Body of pancreas (tissue), 4 donors: Measurements from ENCODE around the gene ABCC10. TPM values are rescaled to one million over a fixed set of nuclear protein-coding genes. Genes with fewer than 3 reads are reported as not detected.
"Not testable (repeated sequence)": the region's sequence is repeated elsewhere in the genome, so short reads cannot be mapped to it uniquely, and the experiment has no call there.

Experiments used
- ATAC-seq: fragments of 150-250 bp; one replicate; pipeline ENCODE4 v1.9.1; 2016
- DNase-seq, 4 donors: peaks; one replicate each; pipeline ENCODE4 v3.0.0-alpha.2; 2019
- H3K27ac ChIP-seq, 4 donors: fragments of 200-600 bp; sonication (generic); 1 replicate in 3 of 4; 2 replicates in 1 of 4; pipeline versions ENCODE4 v1.5.1 to v1.6.1; 2016 to 2019; ENCODE audit warnings: mild to moderate bottlenecking in 1 of 4, mixed read lengths in 1 of 4, moderate library complexity in 1 of 4
- H3K27me3 ChIP-seq, 2 donors: fragments of 200-600 bp; sonication (generic); one replicate each; pipeline ENCODE4 v1.6.0; 2016; ENCODE audit warnings: mild to moderate bottlenecking in 1 of 2
- H3K36me3 ChIP-seq, 2 donors: fragments of 200-600 bp; sonication (generic); replicated peaks in 1 of 2; 2 replicates each; pipeline ENCODE4 v1.5.1; 2016; ENCODE audit warnings: low read depth in 2 of 2; ENCODE audit not compliant: insufficient read depth in 1 of 2
- H3K4me1 ChIP-seq: fragments of 200-600 bp; sonication (generic); one replicate; pipeline ENCODE4 v1.6.0; 2016
- H3K4me3 ChIP-seq, 2 donors: fragments of 200-600 bp; sonication (generic); 1 replicate in 1 of 2; 2 replicates in 1 of 2; pipeline ENCODE4 v1.5.1; 2016 to 2019
- H3K9me3 ChIP-seq, 3 donors: fragments of 200-600 bp; sonication (generic); 1 replicate in 2 of 3; 2 replicates in 1 of 3; pipeline ENCODE4 v1.5.1; 2016
- POLR2A ChIP-seq, 3 donors: fragments of 450-650 bp; IDR thresholded peaks; one replicate each; pipeline ENCODE4 v1.6.1; 2016; ENCODE audit warnings: antibody characterized with exemption in 3 of 3, mild to moderate bottlenecking in 2 of 3
- WGBS, 2 donors: methylation state at CpG; one replicate each; pipeline ENCODE4 v1.1.5; 2017; 5-methylcytosine and 5-hydroxymethylcytosine counted together
- intact Hi-C: fragments of 100-400 bp; cut with DNase I; formaldehyde crosslinking; loops from one replicate; pipeline ENCODE4 v1.15.1; 2023
- total RNA-seq, 2 donors: library from RNA; depleted of rRNA; stranded (reverse); fragments of >200 nt; gene quantifications; one replicate each; pipeline ENCODE4 v1.1.0, GENCODE V29; 2016
- TF ChIP-seq, protein P1 (sequence below), 7 experiments: fragments of 450-650 bp in 4 of 7; fragments of 200-600 bp in 3 of 7; sonication (generic) in 3 of 7; IDR thresholded peaks; one replicate each; pipeline ENCODE4 v1.5.1; 2016 to 2019; ENCODE audit warnings: antibody characterized with exemption in 7 of 7

The ABCC10 gene
- total RNA-seq, 2 donors from 2014 or later, result 17.1 to 44.5 TPM

DNA sequence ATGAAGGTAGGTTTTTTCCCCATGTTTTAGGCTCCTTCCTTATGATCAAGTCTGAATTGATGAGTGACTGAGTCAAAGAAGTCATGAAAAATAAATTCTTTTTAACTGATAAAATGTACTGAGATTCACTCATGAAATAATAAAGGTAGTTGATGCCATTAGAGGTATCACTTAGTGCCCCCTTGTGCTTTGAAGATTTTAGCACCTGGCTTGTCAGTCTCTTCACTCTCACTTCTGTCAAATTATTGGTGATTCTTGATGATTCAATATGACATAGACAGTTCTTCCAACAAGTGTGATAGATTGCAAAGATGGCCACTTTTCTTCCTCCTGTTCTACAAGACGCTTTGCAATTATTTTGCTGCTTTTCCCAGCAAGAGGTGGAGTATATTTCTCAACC lies 32.2 kb downstream of the ABCC10 start:
- Histone ChIP-seq H3K4me3 (no peak overlapping the region), H3K9me3 (no peaks in the 10 kb centered on the region), H3K36me3 (no peaks in the 10 kb centered on the region), H3K27ac (no peak overlapping the region), H3K27me3 (peaks cover 0 to 5% of the 10 kb centered on the region in 2 donors), H3K4me1 (peaks cover 15% of the 10 kb centered on the region)
- ATAC-seq (no peak), DNase-seq (no peak)
- intact Hi-C loops, result no loop called here
- TF ChIP-seq, protein P1, sequence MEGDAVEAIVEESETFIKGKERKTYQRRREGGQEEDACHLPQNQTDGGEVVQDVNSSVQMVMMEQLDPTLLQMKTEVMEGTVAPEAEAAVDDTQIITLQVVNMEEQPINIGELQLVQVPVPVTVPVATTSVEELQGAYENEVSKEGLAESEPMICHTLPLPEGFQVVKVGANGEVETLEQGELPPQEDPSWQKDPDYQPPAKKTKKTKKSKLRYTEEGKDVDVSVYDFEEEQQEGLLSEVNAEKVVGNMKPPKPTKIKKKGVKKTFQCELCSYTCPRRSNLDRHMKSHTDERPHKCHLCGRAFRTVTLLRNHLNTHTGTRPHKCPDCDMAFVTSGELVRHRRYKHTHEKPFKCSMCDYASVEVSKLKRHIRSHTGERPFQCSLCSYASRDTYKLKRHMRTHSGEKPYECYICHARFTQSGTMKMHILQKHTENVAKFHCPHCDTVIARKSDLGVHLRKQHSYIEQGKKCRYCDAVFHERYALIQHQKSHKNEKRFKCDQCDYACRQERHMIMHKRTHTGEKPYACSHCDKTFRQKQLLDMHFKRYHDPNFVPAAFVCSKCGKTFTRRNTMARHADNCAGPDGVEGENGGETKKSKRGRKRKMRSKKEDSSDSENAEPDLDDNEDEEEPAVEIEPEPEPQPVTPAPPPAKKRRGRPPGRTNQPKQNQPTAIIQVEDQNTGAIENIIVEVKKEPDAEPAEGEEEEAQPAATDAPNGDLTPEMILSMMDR (IDR thresholded peaks at IDR 0.05), result no peak
- no peak for TF ChIP-seq POLR2A (IDR thresholded peaks at IDR 0.05)
- WGBS, 2 donors, result 68 to 75% methylated on average over 1 of the region's 1 CpG

DNA sequence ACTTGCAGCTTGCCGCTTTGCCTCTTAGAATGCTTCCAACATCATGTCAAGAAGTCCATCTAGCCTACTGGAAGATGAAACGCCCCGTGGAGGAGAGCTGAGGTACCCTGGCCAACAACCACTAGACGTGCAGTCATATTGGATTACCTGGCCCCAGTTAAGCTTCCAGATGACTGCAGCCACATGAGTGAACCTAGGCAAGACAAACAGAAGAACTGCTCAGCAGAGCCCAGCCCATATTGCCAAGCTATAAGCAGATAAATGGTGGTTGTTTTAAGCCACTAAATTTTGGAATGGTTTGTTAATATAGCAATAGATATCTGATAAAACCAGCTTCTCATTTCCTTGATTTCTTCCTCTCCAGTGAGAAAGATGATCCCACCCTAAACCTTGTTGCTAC lies 32.7 kb downstream of the ABCC10 start:
- ATAC-seq, result no peak
- no peak overlapping the region for H3K4me3 ChIP-seq
- no peak overlapping the region for H3K27ac ChIP-seq
- DNase-seq, result no peak
- no peak for TF ChIP-seq POLR2A (IDR thresholded peaks at IDR 0.05)
- TF ChIP-seq, protein P1 (IDR thresholded peaks at IDR 0.05), result no peak
- no peaks in the 10 kb centered on the region for H3K36me3 ChIP-seq
- peaks cover 0 to 5% of the 10 kb centered on the region in 2 donors for H3K27me3 ChIP-seq
- peaks cover 10% of the 10 kb centered on the region for H3K4me1 ChIP-seq
- intact Hi-C loops, result no loop called here
- WGBS, 2 donors, result 64 to 68% methylated on average over 4 of the region's 4 CpGs
- H3K9me3 ChIP-seq, result no peaks in the 10 kb centered on the region

DNA sequence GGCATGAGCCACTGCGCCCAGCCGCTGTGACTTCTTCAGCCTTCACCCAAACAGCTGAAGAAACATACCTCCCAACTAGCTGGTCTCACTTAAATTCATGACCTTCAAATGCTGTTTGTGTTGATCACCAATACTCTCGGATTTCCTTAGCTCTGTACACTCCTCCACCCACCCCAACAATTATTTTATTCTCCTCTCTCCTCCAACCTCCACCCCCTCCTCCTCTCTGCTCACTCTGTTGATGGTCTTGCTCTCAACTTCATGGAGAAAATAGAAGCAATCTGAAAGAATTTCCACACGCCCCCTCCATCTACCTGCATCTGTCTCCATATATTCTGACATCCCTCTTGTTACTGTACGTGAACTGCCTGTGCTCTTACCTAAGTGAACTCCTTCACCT lies 34.6 kb downstream of the ABCC10 start:
- Histone ChIP-seq H3K4me3 (no peak overlapping the region), H3K27me3 (no peaks in the 10 kb centered on the region), H3K36me3 (no peaks in the 10 kb centered on the region), H3K27ac (no peak overlapping the region), H3K9me3 (no peaks in the 10 kb centered on the region), H3K4me1 (no peaks in the 10 kb centered on the region)
- intact Hi-C loops, result no loop called here
- ATAC-seq (no peak), DNase-seq (no peak)
- TF ChIP-seq, protein P1 (IDR thresholded peaks at IDR 0.05), result no peak
- no peak for TF ChIP-seq POLR2A (IDR thresholded peaks at IDR 0.05)
- WGBS, 2 donors, result 38 to 43% methylated on average over 5 of the region's 5 CpGs

DNA sequence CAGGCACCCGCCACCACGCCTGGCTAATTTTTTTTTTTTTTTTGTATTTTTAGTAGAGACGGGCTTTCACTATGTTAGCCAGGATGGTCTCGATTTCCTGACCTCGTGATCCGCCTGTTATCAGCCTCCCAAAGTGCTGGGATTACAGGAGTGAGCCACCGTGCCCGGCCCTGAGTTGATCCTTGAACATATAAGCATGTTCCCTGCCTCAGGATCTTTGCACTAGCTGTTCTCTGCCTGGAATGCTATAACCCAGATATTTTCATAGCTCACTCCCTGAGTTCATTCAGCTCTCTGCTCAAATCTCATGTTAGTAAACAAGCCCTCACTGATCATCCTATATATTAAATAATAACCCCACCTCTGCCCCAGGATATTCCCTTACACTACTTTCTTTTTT lies 37.0 kb downstream of the ABCC10 start:
- TF ChIP-seq POLR2A (IDR thresholded peaks at IDR 0.05), result no peak
- TF ChIP-seq, protein P1 (IDR thresholded peaks at IDR 0.05), result no peak
- intact Hi-C loops, result no loop called here
- H3K9me3 ChIP-seq, result no peaks in the 10 kb centered on the region
- H3K27me3 ChIP-seq, result no peaks in the 10 kb centered on the region
- H3K4me1 ChIP-seq, result no peaks in the 10 kb centered on the region
- ATAC-seq, result no peak
- no peak for DNase-seq
- no peak overlapping the region for H3K4me3 ChIP-seq
- H3K27ac ChIP-seq, result no peak overlapping the region
- WGBS, 2 donors, result 63 to 75% methylated on average over 8 of the region's 8 CpGs
- H3K36me3 ChIP-seq, result no peaks in the 10 kb centered on the region

DNA sequence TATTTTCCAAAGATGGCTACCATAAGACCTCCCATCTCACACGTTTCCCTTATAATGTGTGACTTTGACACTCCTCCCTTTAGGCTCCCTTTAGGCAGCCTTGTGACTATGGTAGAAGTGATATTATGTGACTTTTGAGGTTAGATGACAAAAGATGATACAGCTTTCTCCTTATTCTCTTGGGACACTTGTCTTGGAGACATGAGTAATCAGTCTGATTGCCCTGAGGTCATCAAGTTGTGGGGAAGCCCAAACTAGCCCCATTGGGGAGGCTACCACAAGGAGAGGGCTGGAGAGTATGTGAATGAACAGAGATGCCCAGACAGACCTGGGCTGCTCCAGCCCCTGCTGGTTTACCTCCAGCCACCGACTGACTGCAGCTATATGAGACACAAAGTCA lies 38.6 kb downstream of the ABCC10 start:
- no peaks in the 10 kb centered on the region for H3K36me3 ChIP-seq
- WGBS, 2 donors, result 33 to 38% methylated on average over 2 of the region's 2 CpGs
- no peaks in the 10 kb centered on the region for H3K27me3 ChIP-seq
- intact Hi-C loops, result no loop called here
- H3K9me3 ChIP-seq, result no peaks in the 10 kb centered on the region
- DNase-seq, result no peak
- TF ChIP-seq POLR2A (IDR thresholded peaks at IDR 0.05), result no peak
- TF ChIP-seq, protein P1 (IDR thresholded peaks at IDR 0.05), result no peak
- no peaks in the 10 kb centered on the region for H3K4me1 ChIP-seq
- H3K4me3 ChIP-seq, result no peak overlapping the region
- H3K27ac ChIP-seq, result no peak overlapping the region
- no peak for ATAC-seq

DNA sequence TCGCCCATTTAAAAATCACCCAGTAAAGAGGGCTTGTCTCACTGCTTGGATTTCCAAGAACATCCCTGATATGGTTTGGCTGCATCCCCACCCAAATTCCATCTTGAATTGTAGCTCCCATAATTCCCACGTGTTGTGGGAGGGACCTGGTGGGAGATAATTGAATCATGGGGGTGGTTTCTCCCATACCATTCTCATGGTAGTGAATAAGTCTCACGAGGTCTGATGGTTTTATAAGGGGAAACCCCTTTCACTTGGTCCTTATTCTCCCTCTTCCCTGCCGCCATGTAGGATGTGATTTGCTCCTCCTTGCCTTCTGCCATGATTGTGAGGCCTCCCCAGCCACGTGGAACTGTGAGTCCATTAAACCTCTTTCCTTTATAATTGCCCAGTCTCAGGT lies 39.9 kb downstream of the ABCC10 start:
- H3K36me3 ChIP-seq, H3K9me3 ChIP-seq, DNase-seq, H3K4me3 ChIP-seq, intact Hi-C loops, H3K27me3 ChIP-seq, ATAC-seq, H3K27ac ChIP-seq, H3K4me1 ChIP-seq: not testable (repeated sequence)
- 65 to 71% methylated on average over 5 of the region's 5 CpGs for WGBS, 2 donors
